Ascending aorta (tissue), 2 donors: ENCODE measurements around the gene MASP2. TPM values are rescaled to one million over a fixed set of nuclear protein-coding genes. Genes with fewer than 3 reads are reported as not detected.
"Not testable (repeated sequence)": the region's sequence is repeated elsewhere in the genome, so short reads cannot be mapped to it uniquely, and the experiment has no call there.

ENCODE experiments used
- DNase-seq, 2 donors: peaks; one replicate each; pipeline ENCODE4 v3.0.0-alpha.2; 2019; ENCODE audit warnings: low spot score in 2 of 2
- H3K27ac ChIP-seq, 2 donors: fragments of 200-600 bp; sonication (generic); one replicate each; pipeline ENCODE4 v1.5.1; 2016 to 2017; ENCODE audit warnings: mild to moderate bottlenecking in 1 of 2
- H3K27me3 ChIP-seq: fragments of 200-600 bp; sonication (generic); one replicate; pipeline ENCODE4 v1.5.1; 2017
- H3K36me3 ChIP-seq, 2 donors: fragments of 200-600 bp; sonication (generic); one replicate each; pipeline ENCODE4 v1.5.1; 2016
- H3K4me1 ChIP-seq, 2 donors: fragments of 200-600 bp; sonication (generic); one replicate each; pipeline ENCODE4 v1.5.1; 2016 to 2017; ENCODE audit warnings: mild to moderate bottlenecking in 1 of 2
- H3K4me3 ChIP-seq, 2 donors: fragments of 200-600 bp; sonication (generic); one replicate each; pipeline ENCODE4 v1.5.1; 2016 to 2017; ENCODE audit warnings: mild to moderate bottlenecking in 1 of 2
- H3K9me3 ChIP-seq, 2 donors: fragments of 200-600 bp; sonication (generic); one replicate each; pipeline ENCODE4 v1.5.1; 2016
- intact Hi-C: fragments of 100-400 bp; cut with DNase I; formaldehyde crosslinking; loops from one replicate; pipeline ENCODE4 v1.15.1; 2023
- total RNA-seq: library from RNA; depleted of rRNA; stranded (reverse); fragments of >200 nt; gene quantifications from one replicate; pipeline ENCODE4 v1.1.0, GENCODE V29; 2016
- TF ChIP-seq, protein P1 (sequence below), 3 experiments: fragments of 200-600 bp in 2 of 3; fragments of 450-650 bp in 1 of 3; sonication (generic) in 2 of 3; IDR thresholded peaks; one replicate each; pipeline ENCODE4 v1.5.1; 2016 to 2019; ENCODE audit warnings: antibody characterized with exemption in 3 of 3, mild to moderate bottlenecking in 1 of 3, moderate library complexity in 1 of 3

The MASP2 gene
- total RNA-seq, 1 donor from 2014 or later: not detected

DNA sequence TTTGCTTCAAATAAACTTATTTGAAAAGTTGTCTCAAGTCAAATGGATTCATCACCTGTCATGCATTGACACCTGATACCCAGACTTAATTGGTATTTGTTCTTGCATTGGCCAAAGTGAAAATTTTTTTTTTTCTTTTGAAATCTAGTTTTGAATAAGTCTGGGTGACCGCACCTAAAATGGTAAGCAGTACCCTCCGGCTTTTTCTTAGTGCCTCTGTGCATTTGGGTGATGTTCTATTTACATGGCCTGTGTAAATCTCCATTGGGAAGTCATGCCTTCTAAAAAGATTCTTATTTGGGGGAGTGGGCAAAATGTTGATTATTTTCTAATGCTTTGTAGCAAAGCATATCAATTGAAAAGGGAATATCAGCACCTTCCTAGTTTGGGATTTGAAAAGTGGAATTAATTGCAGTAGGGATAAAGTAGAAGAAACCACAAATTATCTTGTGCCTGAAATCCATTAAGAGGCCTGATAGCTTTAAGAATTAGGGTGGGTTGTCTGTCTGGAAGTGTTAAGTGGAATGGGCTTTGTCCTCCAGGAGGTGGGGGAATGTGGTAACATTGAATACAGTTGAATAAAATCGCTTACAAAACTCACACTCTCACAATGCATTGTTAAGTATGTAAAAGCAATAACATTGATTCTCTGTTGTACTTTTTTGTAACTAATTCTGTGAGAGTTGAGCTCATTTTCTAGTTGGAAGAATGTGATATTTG is 22.7 kb downstream of the MASP2 start:
- Histone ChIP-seq H3K36me3 (peaks cover 70 to 74% of the 10 kb centered on the region in 2 donors), H3K9me3 (no peaks in the 10 kb centered on the region), H3K4me3 (no peak overlapping the region), H3K27me3 (no peaks in the 10 kb centered on the region), H3K4me1 (no peaks in the 10 kb centered on the region), H3K27ac (no peak overlapping the region)
- no peak for DNase-seq
- TF ChIP-seq, protein P1, sequence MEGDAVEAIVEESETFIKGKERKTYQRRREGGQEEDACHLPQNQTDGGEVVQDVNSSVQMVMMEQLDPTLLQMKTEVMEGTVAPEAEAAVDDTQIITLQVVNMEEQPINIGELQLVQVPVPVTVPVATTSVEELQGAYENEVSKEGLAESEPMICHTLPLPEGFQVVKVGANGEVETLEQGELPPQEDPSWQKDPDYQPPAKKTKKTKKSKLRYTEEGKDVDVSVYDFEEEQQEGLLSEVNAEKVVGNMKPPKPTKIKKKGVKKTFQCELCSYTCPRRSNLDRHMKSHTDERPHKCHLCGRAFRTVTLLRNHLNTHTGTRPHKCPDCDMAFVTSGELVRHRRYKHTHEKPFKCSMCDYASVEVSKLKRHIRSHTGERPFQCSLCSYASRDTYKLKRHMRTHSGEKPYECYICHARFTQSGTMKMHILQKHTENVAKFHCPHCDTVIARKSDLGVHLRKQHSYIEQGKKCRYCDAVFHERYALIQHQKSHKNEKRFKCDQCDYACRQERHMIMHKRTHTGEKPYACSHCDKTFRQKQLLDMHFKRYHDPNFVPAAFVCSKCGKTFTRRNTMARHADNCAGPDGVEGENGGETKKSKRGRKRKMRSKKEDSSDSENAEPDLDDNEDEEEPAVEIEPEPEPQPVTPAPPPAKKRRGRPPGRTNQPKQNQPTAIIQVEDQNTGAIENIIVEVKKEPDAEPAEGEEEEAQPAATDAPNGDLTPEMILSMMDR (IDR thresholded peaks at IDR 0.05): no peak
- intact Hi-C loops: no loop called here

- no peak overlapping the region for H3K4me3 ChIP-seq
- H3K27ac ChIP-seq: no peak overlapping the region
- intact Hi-C loops: no loop called here
- DNase-seq: no peak
- TF ChIP-seq, protein P1 (IDR thresholded peaks at IDR 0.05): no peak
- no peaks in the 10 kb centered on the region for H3K4me1 ChIP-seq
- no peaks in the 10 kb centered on the region for H3K27me3 ChIP-seq
- no peaks in the 10 kb centered on the region for H3K9me3 ChIP-seq
- H3K36me3 ChIP-seq: peaks cover 81 to 82% of the 10 kb centered on the region in 2 donors
Measured at GRCh38 chr1:11023201-11023600, 23.8 kb downstream of the MASP2 start.

DNA sequence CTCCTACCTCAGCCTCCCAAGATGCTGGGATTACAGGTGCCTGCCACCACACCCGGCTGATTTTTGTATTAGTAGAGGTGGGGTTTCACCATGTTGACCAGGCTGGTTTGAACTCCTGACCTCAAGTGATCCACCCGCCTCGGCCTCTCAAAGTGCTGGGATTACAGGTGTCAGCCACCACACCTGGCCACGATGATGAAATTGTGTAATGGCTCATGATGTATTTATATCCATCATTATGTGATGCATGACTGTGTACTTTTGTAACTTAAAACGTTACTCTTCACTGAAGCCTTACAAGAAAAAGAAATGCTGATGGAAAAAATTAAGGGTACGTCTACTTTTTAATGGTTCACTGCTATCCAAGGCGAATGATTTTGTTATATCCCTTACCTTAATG is 27.1 kb downstream of the MASP2 start:
- no peak for DNase-seq
- TF ChIP-seq, protein P1 (IDR thresholded peaks at IDR 0.05): no peak
- H3K4me3 ChIP-seq: no peak overlapping the region
- peaks cover 93 to 96% of the 10 kb centered on the region in 2 donors for H3K36me3 ChIP-seq
- no peaks in the 10 kb centered on the region for H3K9me3 ChIP-seq
- intact Hi-C loops: no loop called here
- peaks cover under 1 to 10% of the 10 kb centered on the region in 2 donors for H3K4me1 ChIP-seq
- no peaks in the 10 kb centered on the region for H3K27me3 ChIP-seq
- no peak overlapping the region for H3K27ac ChIP-seq

DNA sequence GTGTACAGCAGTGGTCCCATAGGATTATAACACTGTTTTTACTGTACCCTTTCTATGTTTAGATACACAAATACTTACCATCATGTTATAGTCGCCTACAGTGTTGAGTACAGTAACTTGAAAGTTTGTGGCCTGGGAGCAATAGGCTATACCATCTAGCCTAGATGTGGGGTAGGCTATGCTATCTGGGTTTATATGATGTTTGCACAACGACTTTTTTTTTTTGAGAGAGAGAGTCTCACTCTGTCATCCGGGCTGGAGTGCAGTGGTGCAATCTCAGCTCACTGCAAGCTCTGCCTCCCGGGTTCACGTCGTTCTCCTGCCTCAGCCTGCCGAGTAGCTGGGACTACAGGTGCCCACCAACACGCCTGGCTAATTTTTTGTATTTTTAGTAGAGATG is 27.7 kb downstream of the MASP2 start:
- H3K4me3 ChIP-seq, H3K27ac ChIP-seq, DNase-seq, H3K27me3 ChIP-seq, intact Hi-C loops, H3K9me3 ChIP-seq: not testable (repeated sequence)
- Histone ChIP-seq H3K36me3 (peaks cover 93 to 100% of the 10 kb centered on the region in 2 donors), H3K4me1 (peaks cover 7 to 15% of the 10 kb centered on the region in 2 donors)

- H3K4me3 ChIP-seq: peak overlapping the region; percentile 98 to 99
- TF ChIP-seq, protein P1 (IDR thresholded peaks at IDR 0.05): no peak
- peaks cover 14 to 22% of the 10 kb centered on the region in 2 donors for H3K4me1 ChIP-seq
- H3K36me3 ChIP-seq: peaks cover 42 to 47% of the 10 kb centered on the region in 2 donors
- intact Hi-C loops: loop anchor here (5.0 kb wide), 1 partner anchor 249 kb away; the partner anchor contains the start of gene MTOR
- no peaks in the 10 kb centered on the region for H3K27me3 ChIP-seq
- no peaks in the 10 kb centered on the region for H3K9me3 ChIP-seq
- H3K27ac ChIP-seq: peak overlapping the region; percentile 96 to 97
- no peak for DNase-seq
Measured at GRCh38 chr1:11013160-11013531, 33.9 kb downstream of the MASP2 start.
